ENCODE data around the gene LRRC4.

LRRC4 gene

GRCh38 chr7:127993317-127993716 is 37.9 kb downstream of the LRRC4 start:
- peaks cover 10% of the 10 kb centered on the region for H3K4me1 ChIP-seq
- TF ChIP-seq CTCF (IDR thresholded peaks at IDR 0.05; ENCODE audit: low read depth, low read length): no peak
- H3K9me3 ChIP-seq: no peaks in the 10 kb centered on the region
- H3K36me3 ChIP-seq: no peaks in the 10 kb centered on the region; the same call in 1 of the 2 replicates
- DNase-seq: no peak
- H3K4me3 ChIP-seq (ENCODE audit: low read depth, low read length): no peak overlapping the region
- H3K27me3 ChIP-seq: no peaks in the 10 kb centered on the region

- H3K9me3 ChIP-seq: no peaks in the 10 kb centered on the region
- H3K36me3 ChIP-seq: no peaks in the 10 kb centered on the region; the same call in 1 of the 2 replicates
- no peaks in the 10 kb centered on the region for H3K27me3 ChIP-seq
- DNase-seq: no peak
- no peak for TF ChIP-seq CTCF (IDR thresholded peaks at IDR 0.05; ENCODE audit: low read depth, low read length)
- no peak overlapping the region for H3K4me3 ChIP-seq (ENCODE audit: low read depth, low read length)
- H3K4me1 ChIP-seq: peaks cover 5% of the 10 kb centered on the region; the same call in 1 of the 2 replicates
Measured at GRCh38 chr7:127988751-127989150, 42.5 kb downstream of the LRRC4 start.

DNA sequence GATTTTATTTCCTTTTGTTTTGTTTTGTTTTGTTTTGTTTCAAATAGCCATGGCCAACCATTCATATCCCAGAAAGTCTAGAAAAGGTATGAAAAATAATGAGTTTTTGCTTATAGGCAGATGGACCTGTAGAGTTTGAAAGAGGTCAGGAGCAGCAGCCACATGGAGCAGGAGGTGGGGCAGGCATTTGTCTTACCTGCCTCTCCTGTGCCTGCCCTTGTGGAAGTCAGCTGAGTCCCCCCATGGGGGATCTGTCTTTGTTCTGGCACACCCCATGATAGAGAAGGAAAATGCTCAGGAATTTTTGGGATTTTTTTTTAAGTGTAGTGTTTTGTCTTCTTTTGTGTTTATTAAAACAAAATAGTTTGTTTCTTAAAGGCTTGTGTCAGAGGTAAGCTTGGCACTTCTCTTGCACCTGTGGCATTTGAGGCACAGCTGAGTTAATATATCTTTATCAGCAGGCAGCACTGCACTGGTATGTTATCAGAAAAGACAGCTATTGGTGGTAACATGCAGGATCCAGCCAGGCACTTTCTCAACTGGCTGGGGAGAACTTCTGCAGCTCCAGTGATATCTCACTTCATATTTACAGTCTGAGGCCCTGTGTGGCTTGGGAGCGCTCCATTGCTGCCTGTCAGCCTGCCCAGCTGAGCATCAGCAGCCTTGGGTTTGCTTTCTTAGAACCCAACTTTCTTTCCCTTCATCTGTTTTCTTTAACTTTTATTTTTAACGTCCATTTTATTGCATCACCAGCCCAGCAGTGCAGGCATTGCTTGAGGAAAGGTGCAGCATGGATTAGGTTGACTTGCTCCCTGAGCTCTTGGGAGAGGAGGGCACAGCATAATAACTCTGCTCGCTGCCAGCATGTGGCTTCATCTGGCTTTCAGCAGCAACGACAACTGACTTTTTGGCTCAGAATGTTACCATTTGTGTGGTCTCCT is 44.4 kb downstream of the LRRC4 start:
- TF ChIP-seq CTCF (IDR thresholded peaks at IDR 0.05; ENCODE audit: low read depth, low read length): no peak
- no peak for DNase-seq
- Histone ChIP-seq H3K4me1 (peaks cover 5% of the 10 kb centered on the region; the same call in 1 of the 2 replicates), H3K4me3 (ENCODE audit: low read depth, low read length) (no peak overlapping the region), H3K36me3 (no peaks in the 10 kb centered on the region; the same call in 1 of the 2 replicates), H3K9me3 (no peaks in the 10 kb centered on the region), H3K27me3 (no peaks in the 10 kb centered on the region)

DNA sequence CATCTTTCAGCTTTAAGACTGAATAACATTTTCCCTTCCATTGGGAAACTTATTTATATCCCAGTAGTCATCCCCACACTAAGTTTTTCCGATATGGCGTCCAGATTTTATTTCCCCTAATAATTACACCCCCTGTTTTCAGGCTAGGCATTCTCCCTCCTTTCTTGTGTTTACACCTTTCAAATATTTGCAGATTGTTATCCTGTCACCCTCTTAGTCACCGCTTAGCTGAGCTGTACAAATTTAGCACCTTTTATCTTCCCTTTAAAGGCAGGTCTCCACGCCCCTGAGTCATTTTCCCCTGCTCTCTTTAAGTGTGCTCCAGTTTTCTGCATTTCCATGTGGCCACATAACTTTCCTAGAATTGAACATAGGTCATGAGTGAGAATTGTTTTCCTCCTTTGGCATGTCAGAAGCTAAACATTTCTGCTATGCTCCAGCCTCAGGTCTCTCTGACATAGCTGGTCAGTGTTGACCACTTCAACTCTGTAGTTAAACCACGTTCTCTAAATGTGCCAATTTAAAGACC is 47.4 kb downstream of the LRRC4 start:
- H3K27me3 ChIP-seq: no peaks in the 10 kb centered on the region
- H3K4me1 ChIP-seq: no peaks in the 10 kb centered on the region
- no peaks in the 10 kb centered on the region for H3K36me3 ChIP-seq
- H3K9me3 ChIP-seq: no peaks in the 10 kb centered on the region
- no peak for DNase-seq
- no peak overlapping the region for H3K4me3 ChIP-seq (ENCODE audit: low read depth, low read length)
- TF ChIP-seq CTCF (IDR thresholded peaks at IDR 0.05; ENCODE audit: low read depth, low read length): no peak

GRCh38 chr7:127981965-127982364 is 49.3 kb downstream of the LRRC4 start:
- Histone ChIP-seq H3K36me3 (no peaks in the 10 kb centered on the region), H3K9me3 (no peaks in the 10 kb centered on the region), H3K4me3 (ENCODE audit: low read depth, low read length) (no peak overlapping the region), H3K4me1 (no peaks in the 10 kb centered on the region), H3K27me3 (no peaks in the 10 kb centered on the region)
- TF ChIP-seq CTCF (IDR thresholded peaks at IDR 0.05; ENCODE audit: low read depth, low read length): no peak
- no peak for DNase-seq

GRCh38 chr7:127980901-127981300 is 50.3 kb downstream of the LRRC4 start:
- TF ChIP-seq CTCF (IDR thresholded peaks at IDR 0.05; ENCODE audit: low read depth, low read length): no peak
- no peak for DNase-seq
- Histone ChIP-seq H3K9me3 (no peaks in the 10 kb centered on the region), H3K4me1 (no peaks in the 10 kb centered on the region), H3K4me3 (ENCODE audit: low read depth, low read length) (no peak overlapping the region), H3K36me3 (no peaks in the 10 kb centered on the region), H3K27me3 (no peaks in the 10 kb centered on the region)
